CD4-positive, alpha-beta T cell (primary cell): ENCODE measurements around the gene DIRAS3. TPM values are rescaled to one million over a fixed set of nuclear protein-coding genes. Genes with fewer than 3 reads are reported as not detected.

ENCODE experiments used
- ATAC-seq: fragments of 200-7000 bp; cut with Tn5 transposase; one replicate; pipeline ENCODE4 v1.10.0; 2022; ENCODE audit warnings: mild to moderate bottlenecking; ENCODE audit not compliant: poor library complexity
- CTCF ChIA-PET: fragments of 350-600 bp; sonication (Branson Sonifier 250); formaldehyde crosslinking; loops from one replicate; lab custom pipeline; 2021; ENCODE audit warnings: antibody characterized with exemption, inconsistent platforms; lab: Charles Lee
- POLR2A ChIA-PET: fragments of 350-600 bp; sonication (Branson Sonifier 250); formaldehyde crosslinking; loops from one replicate; lab custom pipeline; 2021; ENCODE audit warnings: antibody characterized with exemption, inconsistent platforms; lab: Charles Lee
- DNase-seq, 14 experiments: peaks; one replicate each; pipeline ENCODE4 v3.0.0-alpha.2; 2013 to 2020; ENCODE audit warnings: mixed read lengths in 2 of 14
- H3K27ac ChIP-seq, 2 donors: one replicate each; pipeline versions ENCODE4 v1.5.1 to v1.7.0; 2013; ENCODE audit warnings: low read length in 2 of 2, low read depth in 1 of 2, mild to moderate bottlenecking in 1 of 2
- H3K27me3 ChIP-seq, 2 experiments: 1 replicate in 1 of 2; 2 replicates in 1 of 2; pipeline versions ENCODE4 v1.6.1 to v1.7.0; 2013; ENCODE audit warnings: low read length in 2 of 2, control low read depth in 1 of 2, mild to moderate bottlenecking in 1 of 2, moderate library complexity in 1 of 2; ENCODE audit not compliant: insufficient read depth in 2 of 2, control insufficient read depth in 1 of 2
- H3K36me3 ChIP-seq: one replicate; pipeline ENCODE4 v1.6.1; 2013; ENCODE audit warnings: low read length, control low read depth; ENCODE audit not compliant: insufficient read depth
- H3K4me1 ChIP-seq: one replicate; pipeline ENCODE4 v1.6.1; 2013; ENCODE audit warnings: low read length, control low read depth; ENCODE audit not compliant: insufficient read depth
- H3K4me3 ChIP-seq: one replicate; pipeline ENCODE4 v1.5.1; 2013; ENCODE audit warnings: mild to moderate bottlenecking, low read length, moderate library complexity
- H3K9me3 ChIP-seq, 2 experiments: 1 replicate in 1 of 2; 2 replicates in 1 of 2; pipeline versions ENCODE4 v1.6.1 to v1.7.0; 2013; ENCODE audit warnings: low read length in 2 of 2, mild to moderate bottlenecking in 2 of 2, control low read depth in 1 of 2, moderate library complexity in 1 of 2; ENCODE audit not compliant: control insufficient read depth in 1 of 2, insufficient read depth in 1 of 2
- H3K27ac Mint-ChIP-seq: one replicate; pipeline ENCODE4 v1.8.0; 2020; ENCODE audit warnings: mixed read lengths
- H3K27me3 Mint-ChIP-seq: one replicate; pipeline ENCODE4 v1.8.0; 2021; ENCODE audit warnings: mixed read lengths
- H3K36me3 Mint-ChIP-seq: one replicate; pipeline ENCODE4 v1.8.0; 2021; ENCODE audit warnings: low read depth, mixed read lengths
- H3K4me1 Mint-ChIP-seq: one replicate; pipeline ENCODE4 v1.8.0; 2021; ENCODE audit warnings: low read depth, mixed read lengths
- H3K4me3 Mint-ChIP-seq: one replicate; pipeline ENCODE4 v1.8.0; 2020; ENCODE audit warnings: mild to moderate bottlenecking, mixed read lengths
- H3K9me3 Mint-ChIP-seq: one replicate; pipeline ENCODE4 v1.8.0; 2020; ENCODE audit warnings: mixed read lengths
- CTCF ChIP-seq: fragments of 200-600 bp; IDR thresholded peaks from one replicate; pipeline ENCODE4 v1.8.0; 2022; ENCODE audit warnings: antibody characterized with exemption, mild to moderate bottlenecking
- intact Hi-C, 2 experiments: fragments of 100-400 bp; cut with DNase I in 1 of 2; cut with micrococcal nuclease in 1 of 2; formaldehyde crosslinking; loops; one replicate each; pipeline versions ENCODE4 v1.15.1 to v1.9.0; 2023 to 2025; cut with DNase I, micrococcal nuclease
- total RNA-seq, 174 experiments: library from RNA in 2 of 174; stranded (reverse) in 2 of 174; gene quantifications; one replicate each; pipeline ENCODE4 v1.2.3 and lab custom pipeline; 2021 to 2026

DIRAS3 gene
- total RNA-seq, 2 experiments from 2014 or later: not detected

DNA sequence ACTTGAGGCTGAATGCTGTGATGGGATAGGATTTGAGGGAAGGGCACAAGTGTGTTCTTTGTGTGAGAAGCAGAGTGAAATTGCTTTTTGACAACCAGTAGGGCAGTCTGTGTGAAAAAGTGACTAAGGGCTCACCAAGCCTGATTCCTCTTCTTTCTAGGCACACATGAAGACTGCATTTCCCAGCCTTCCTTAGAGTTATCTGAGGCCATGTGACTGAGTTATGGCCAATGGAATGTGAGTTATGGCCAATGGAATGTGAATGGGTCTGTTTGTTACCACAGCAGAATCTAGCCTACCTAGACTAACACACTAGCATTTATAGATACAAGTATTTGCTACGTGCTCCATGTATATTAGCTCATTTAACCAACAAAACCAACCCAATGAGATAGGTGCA, 35.3 kb upstream of the DIRAS3 start:
- ChIA-PET POLR2A (no interaction called here), CTCF (no interaction called here)
- no peaks in the 10 kb centered on the region for H3K9me3 ChIP-seq
- H3K36me3 Mint-ChIP-seq: no peaks in the 10 kb centered on the region
- no peak for ATAC-seq
- no peak for DNase-seq
- peaks cover 5% of the 10 kb centered on the region for H3K9me3 Mint-ChIP-seq
- TF ChIP-seq CTCF: no peak
- intact Hi-C loops: no loop called here
- no peak overlapping the region for H3K27ac ChIP-seq
- H3K27me3 Mint-ChIP-seq: peaks cover 12% of the 10 kb centered on the region
- H3K27me3 ChIP-seq: no peaks in the 10 kb centered on the region
- no peak overlapping the region for H3K4me3 ChIP-seq
- no peaks in the 10 kb centered on the region for H3K4me1 ChIP-seq
- no peaks in the 10 kb centered on the region for H3K4me1 Mint-ChIP-seq
- no peaks in the 10 kb centered on the region for H3K36me3 ChIP-seq
- no peak overlapping the region for H3K27ac Mint-ChIP-seq
- no peak overlapping the region for H3K4me3 Mint-ChIP-seq

GRCh38 chr1:68083686-68084085, 33.3 kb upstream of the DIRAS3 start:
- Mint-ChIP-seq H3K4me1 (no peaks in the 10 kb centered on the region), H3K9me3 (peaks cover 7% of the 10 kb centered on the region), H3K27ac (no peak overlapping the region), H3K36me3 (no peaks in the 10 kb centered on the region), H3K4me3 (no peak overlapping the region), H3K27me3 (peaks cover 12% of the 10 kb centered on the region)
- no peak overlapping the region for H3K4me3 ChIP-seq
- DNase-seq (no peak), ATAC-seq (no peak)
- intact Hi-C loops: no loop called here
- H3K27ac ChIP-seq: no peak overlapping the region
- H3K4me1 ChIP-seq: no peaks in the 10 kb centered on the region
- no peaks in the 10 kb centered on the region for H3K9me3 ChIP-seq
- ChIA-PET CTCF (interaction anchor here (1.1 kb wide), 1 partner anchor 33 kb away, joined by 3 read pairs; no protein-coding TSS in a partner anchor), POLR2A (no interaction called here)
- H3K27me3 ChIP-seq: peaks cover 0 to 2% of the 10 kb centered on the region in 2 experiments
- no peak for TF ChIP-seq CTCF
- no peaks in the 10 kb centered on the region for H3K36me3 ChIP-seq

GRCh38 chr1:68081775-68082283, 31.4 kb upstream of the DIRAS3 start:
- ATAC-seq (no peak), DNase-seq (no peak)
- intact Hi-C loops: no loop called here
- Histone ChIP-seq H3K4me1 (no peaks in the 10 kb centered on the region), H3K27me3 (peaks cover 0 to 2% of the 10 kb centered on the region in 2 experiments), H3K36me3 (no peaks in the 10 kb centered on the region), H3K27ac (no peak overlapping the region), H3K4me3 (no peak overlapping the region), H3K9me3 (peaks cover 0 to 4% of the 10 kb centered on the region in 2 experiments)
- ChIA-PET CTCF (no interaction called here), POLR2A (no interaction called here)
- no peak overlapping the region for H3K4me3 Mint-ChIP-seq
- peaks cover 7% of the 10 kb centered on the region for H3K9me3 Mint-ChIP-seq
- H3K27ac Mint-ChIP-seq: no peak overlapping the region
- peaks cover 12% of the 10 kb centered on the region for H3K27me3 Mint-ChIP-seq
- no peak for TF ChIP-seq CTCF
- no peaks in the 10 kb centered on the region for H3K36me3 Mint-ChIP-seq
- no peaks in the 10 kb centered on the region for H3K4me1 Mint-ChIP-seq
